ENCODE results near the gene ZMAT3. TPM values are rescaled to one million over a fixed set of nuclear protein-coding genes. Genes with fewer than 3 reads are reported as not detected.

ZMAT3 gene
- total RNA-seq, 1 experiment from 2014 or later = 16.6 TPM

Small RNA genes lying within 50 kb of the gene (small RNA-seq; reads per million reads assigned to genes)
- not detected for gene RF00019

Other genes starting within 250 kb of the ZMAT3 start
- gene PIK3CA, start 76.5 kb upstream of the ZMAT3 start, total RNA-seq (2014; rRNA removed; shearing (Covaris generic)) = 20.7 and 23.6 TPM in 2 replicates
- gene KCNMB3, start 179.3 kb upstream of the ZMAT3 start, total RNA-seq (2014; rRNA removed; shearing (Covaris generic)) = 0.23 and 0.45 TPM in 2 replicates